H1 (cell line): Measurements from ENCODE around the gene KIF26B. TPM values are rescaled to one million over a fixed set of nuclear protein-coding genes. Genes with fewer than 3 reads are reported as not detected.

Source experiments
- CBX5 ChIP-seq: fragments of 300-800, 300-1000 bp; sonication (generic); IDR thresholded peaks from 2 replicates; pipeline ENCODE4 v1.7.1; 2016; ENCODE audit warnings: antibody characterized with exemption, low read length, low read depth
- CBX8 ChIP-seq: fragments of 300-800, 300-1000 bp; sonication (generic); IDR thresholded peaks from 2 replicates; pipeline ENCODE4 v1.7.1; 2016; ENCODE audit warnings: low read depth, low read length, borderline replicate concordance
- CTBP2 ChIP-seq: IDR thresholded peaks from 2 replicates; pipeline ENCODE4 v1.7.0; 2011; ENCODE audit warnings: borderline replicate concordance, mild to moderate bottlenecking, moderate library complexity, mixed read lengths, low read length; ENCODE audit not compliant: insufficient read depth, insufficient read length
- EZH2 ChIP-seq: fragments of 200-600 bp; sonication (generic); IDR thresholded peaks from 2 replicates; pipeline ENCODE4 v1.7.1; 2012; ENCODE audit warnings: low read depth, mild to moderate bottlenecking, moderate library complexity, low read length, inconsistent platforms; ENCODE audit not compliant: severe bottlenecking
- KDM4A ChIP-seq: IDR thresholded peaks from one replicate; pipeline ENCODE4 v1.7.1; 2012; ENCODE audit warnings: low read depth, mild to moderate bottlenecking, moderate library complexity, low read length, inconsistent platforms; ENCODE audit not compliant: severe bottlenecking
- NRF1 ChIP-seq: IDR thresholded peaks from 2 replicates; pipeline ENCODE4 v1.6.1; 2011; ENCODE audit warnings: mild to moderate bottlenecking, low read depth, low read length, improper control_type of control experiment
- RAD21 ChIP-seq, 2 experiments: IDR thresholded peaks in 1 of 2; conservative IDR thresholded peaks in 1 of 2; 2 replicates each; pipeline ENCODE4 v1.6.1; 2011; ENCODE audit warnings: low read depth in 2 of 2, low read length in 2 of 2, improper control_type of control experiment in 1 of 2, inconsistent platforms in 1 of 2, mild to moderate bottlenecking in 1 of 2, moderate library complexity in 1 of 2
- SP4 ChIP-seq: IDR thresholded peaks from 2 replicates; pipeline ENCODE4 v1.6.1; 2012; ENCODE audit warnings: low read length, inconsistent platforms
- TEAD4 ChIP-seq: IDR thresholded peaks from 2 replicates; pipeline ENCODE4 v1.6.1; 2012; ENCODE audit warnings: low read depth, low read length, inconsistent platforms, mixed read lengths
- YY1 ChIP-seq: IDR thresholded peaks from 2 replicates; pipeline ENCODE4 v1.6.1; 2011; ENCODE audit warnings: low read depth, mild to moderate bottlenecking, low read length
- polyA plus RNA-seq, 7 experiments: library from polyadenylated mRNA; depleted of rRNA in 3 of 7; stranded (reverse) in 5 of 7; unstranded in 2 of 7; fragments of >200 nt in 5 of 7; fragments of 200-250 nt in 2 of 7; gene quantifications; 1 replicate in 5 of 7; 2 replicates in 1 of 7; 4 replicates in 1 of 7; pipeline versions ENCODE4 v1.2.1 to v1.2.3, GENCODE V29; 2011 to 2013; ENCODE audit warnings: missing spikeins in 2 of 7, mixed read lengths in 2 of 7
- total RNA-seq: library from RNA; stranded (reverse); fragmentation: NEBNext Ultra II Directional; extraction: Animal tissue kit (Norgen Biotek cat#: 25700); gene quantifications from 2 replicates; pipeline ENCODE4 v1.2.1, GENCODE V29; 2021

The KIF26B gene
- total and polyA plus RNA-seq, 2 of the 8 experiments (the other 6 are each of a cell fraction or from before 2014, with no cell fraction given): 0.06 to 0.28 TPM

GRCh38 chr1:245389873-245390272 lies 235.1 kb downstream of the KIF26B start (continued):
- no peak for TF ChIP-seq NRF1
- TF ChIP-seq KDM4A: no peak
- no peak for TF ChIP-seq SP4
- TF ChIP-seq CBX8: no peak
- no peak for TF ChIP-seq RAD21 (IDR thresholded peaks at IDR 0.05 in 1 of 2, conservative IDR thresholded peaks at IDR 0.05 in 1 of 2; ENCODE audit: low read depth in 2 of 2, low read length in 2 of 2)
- no peak for TF ChIP-seq YY1
- TF ChIP-seq CBX5: no peak
- TF ChIP-seq TEAD4: no peak
- no peak for TF ChIP-seq EZH2
- TF ChIP-seq CTBP2: no peak
